Measurements from ENCODE around the gene MED29. TPM values are rescaled to one million over a fixed set of nuclear protein-coding genes. Genes with fewer than 3 reads are reported as not detected.

Gene MED29, protein sequence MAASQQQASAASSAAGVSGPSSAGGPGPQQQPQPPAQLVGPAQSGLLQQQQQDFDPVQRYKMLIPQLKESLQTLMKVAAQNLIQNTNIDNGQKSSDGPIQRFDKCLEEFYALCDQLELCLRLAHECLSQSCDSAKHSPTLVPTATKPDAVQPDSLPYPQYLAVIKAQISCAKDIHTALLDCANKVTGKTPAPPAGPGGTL
- total RNA-seq, result 46.3 and 64.5 TPM in 2 replicates

DNA sequence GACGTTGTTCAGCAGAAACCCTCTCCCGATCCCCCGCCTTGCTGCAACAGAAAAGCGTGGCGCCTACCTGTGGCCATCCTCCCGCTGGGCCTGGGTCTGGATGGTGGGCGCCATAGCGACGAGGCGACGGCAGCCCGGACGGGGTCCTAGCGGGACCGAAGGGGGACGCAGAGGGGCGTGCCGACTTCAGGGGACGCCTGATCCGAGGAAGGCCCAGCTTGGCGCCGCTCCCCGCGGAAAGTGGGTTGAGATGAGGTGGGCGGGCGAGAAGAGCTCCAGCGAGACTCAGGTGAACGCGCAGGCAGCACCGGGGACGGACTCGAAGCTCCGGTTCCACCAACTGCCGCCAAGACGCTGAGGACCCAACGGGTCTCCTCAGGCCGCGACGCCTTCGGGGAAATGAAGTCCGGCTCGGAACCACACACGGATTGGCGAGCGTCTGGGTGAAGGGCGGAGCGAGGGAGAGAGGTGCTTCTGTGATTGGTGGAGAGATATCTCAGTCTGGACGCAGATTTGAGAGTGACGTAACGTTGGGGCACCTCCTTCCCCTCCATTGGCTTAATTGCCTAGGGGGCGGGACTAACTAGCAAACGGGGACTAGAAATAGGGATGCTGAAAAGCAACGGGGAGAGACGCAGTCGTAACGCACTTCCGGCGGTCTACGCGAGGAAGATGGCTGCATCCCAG lies at the start of gene MED29, which contains the start of gene PAF1:
MED29 (plus strand) TSS at position 628 of the 687 bp plus-strand sequence; CDS start at position 673, 45 bp downstream.
PAF1 (minus strand) TSS at position 356 of the 687 bp plus-strand sequence; CDS start at position 114, 242 bp downstream.

GRCh38 chr19:39341719-39342604 lies 49.2 kb upstream of the MED29 start, which contains the start of gene SAMD4B:
TSS of gene SAMD4B (plus strand) at chr19:39342421. CDS start at chr19:39356894, 14,473 bp downstream.

DNA sequence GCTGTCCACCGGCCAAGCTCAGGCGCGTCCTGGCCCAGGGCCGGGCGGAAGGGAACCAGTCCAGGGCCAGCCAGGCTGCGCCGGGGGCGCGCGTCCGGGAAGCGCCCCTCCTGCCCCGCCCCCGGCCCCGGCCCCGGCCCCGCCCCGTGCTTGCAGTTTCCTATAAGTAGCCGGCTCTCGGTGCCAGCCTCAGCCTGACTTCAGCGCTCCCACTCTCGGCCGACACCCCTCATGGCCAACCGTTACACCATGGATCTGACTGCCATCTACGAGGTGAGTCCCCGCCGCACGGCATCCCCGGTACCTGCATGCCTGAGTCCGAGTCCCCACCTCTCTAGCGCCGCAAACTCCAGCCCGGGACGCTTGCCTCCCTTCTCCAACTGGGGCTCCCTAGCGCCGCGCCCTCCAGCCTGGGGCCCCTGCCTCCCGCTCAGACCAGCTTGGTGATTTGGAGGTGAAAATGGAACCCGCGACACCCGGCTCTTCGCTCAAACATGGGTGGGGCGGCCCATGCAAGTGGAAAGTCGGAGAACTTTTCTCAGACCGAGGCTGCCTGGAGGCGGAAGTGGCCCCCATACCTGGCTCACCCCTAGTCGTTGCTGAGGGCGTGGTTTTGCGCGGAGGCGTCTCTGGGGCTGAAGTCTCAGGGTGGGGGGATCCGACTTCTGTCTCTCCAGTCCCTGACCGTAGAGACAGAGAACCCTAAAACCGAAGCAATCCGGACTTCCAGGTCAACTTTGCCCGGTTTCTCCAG lies 15.7 kb downstream of the MED29 start, which contains the start of gene ZFP36:
ZFP36 (plus strand) TSS at position 192 of the 754 bp plus-strand sequence; CDS start at position 250, 58 bp downstream.

DNA sequence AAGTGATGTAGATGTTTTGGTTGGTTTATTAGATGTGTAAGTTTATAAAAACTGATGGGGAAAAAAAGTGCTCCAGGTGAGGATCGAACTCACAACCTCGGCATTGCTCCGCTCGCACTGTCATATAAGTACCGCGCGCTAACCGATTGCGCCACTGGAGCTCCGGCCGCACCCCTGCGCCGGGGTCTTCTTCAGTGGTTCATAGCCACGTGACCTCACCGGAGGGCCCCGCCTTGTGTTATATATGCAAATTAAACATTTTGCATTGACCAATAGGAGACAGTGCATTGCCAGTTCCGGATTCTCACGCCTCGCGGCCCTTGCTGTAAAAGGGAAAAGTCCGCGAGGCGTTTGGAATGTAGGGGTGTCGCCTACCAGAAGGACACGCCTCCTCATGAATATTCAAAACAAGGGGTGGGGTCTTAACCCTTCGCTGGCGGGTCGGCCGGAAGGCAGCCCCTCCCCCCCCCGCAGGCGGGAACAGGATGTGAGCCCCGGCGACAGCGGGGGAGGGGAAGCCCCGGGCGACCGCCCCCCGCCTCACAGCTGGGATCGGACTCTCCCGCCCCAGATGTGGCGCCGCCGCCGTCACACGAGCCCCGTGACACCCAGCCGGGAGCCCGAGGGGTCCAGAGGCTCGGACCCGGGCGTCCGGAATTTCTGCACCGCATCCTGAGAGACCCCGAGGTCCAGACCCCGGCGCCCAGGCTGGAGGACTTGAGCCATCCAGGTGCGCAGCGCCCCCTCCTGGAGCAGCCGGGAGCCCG lies 21.1 kb downstream of the MED29 start, which contains the start of gene PLEKHG2:
PLEKHG2 (plus strand) TSS at position 570 of the 767 bp plus-strand sequence. CDS start 1,418 bp downstream, outside the sequence.

GRCh38 chr19:39435499-39436349 lies 44.5 kb downstream of the MED29 start, which contains the start of gene RPS16:
TSS of gene RPS16 (minus strand) at chr19:39435949. CDS start at chr19:39435895, 54 bp downstream.

GRCh38 chr19:39445196-39446111 lies 54.3 kb downstream of the MED29 start, which contains the start of gene SUPT5H:
TSS of gene SUPT5H (plus strand) at chr19:39445582. CDS start at chr19:39445891, 309 bp downstream.

Other genes with a start within 250 kb of the MED29 start
- gene NCCRP1, start 194.4 kb upstream of the MED29 start, total RNA-seq, result 0.25 TPM in 1 of 2 replicates, not detected in the other
- gene SYCN, start 187.1 kb upstream of the MED29 start, total RNA-seq, result not detected in 2 replicates
- gene IFNL3, start 146.4 kb upstream of the MED29 start, total RNA-seq, result not detected in 2 replicates
- gene IFNL4, start 142.5 kb upstream of the MED29 start, total RNA-seq, result not detected in 2 replicates
- not detected in 2 replicates for gene IFNL2, start 123.0 kb upstream of the MED29 start, total RNA-seq
- gene IFNL1, start 95.0 kb upstream of the MED29 start, total RNA-seq, result not detected in 2 replicates
- gene LRFN1, start 70.5 kb upstream of the MED29 start, total RNA-seq, result 0.65 and 1.0 TPM in 2 replicates
- gene GMFG, start 55.3 kb upstream of the MED29 start, total RNA-seq, result not detected in 2 replicates
- gene SAMD4B, start 49.0 kb upstream of the MED29 start, total RNA-seq, result 94.0 and 133 TPM in 2 replicates
- gene PAF1, start 272 bp upstream of the MED29 start, total RNA-seq, result 39.7 and 61.4 TPM in 2 replicates
- 15.0 and 34.1 TPM in 2 replicates for gene ZFP36, start 15.5 kb downstream of the MED29 start, total RNA-seq
- 27.1 and 55.8 TPM in 2 replicates for gene PLEKHG2, start 21.3 kb downstream of the MED29 start, total RNA-seq
- 2,011 and 2,213 TPM in 2 replicates for gene RPS16, start 44.6 kb downstream of the MED29 start, total RNA-seq
- gene SUPT5H, start 54.2 kb downstream of the MED29 start, total RNA-seq, result 75.0 and 75.4 TPM in 2 replicates
- gene TIMM50, start 89.5 kb downstream of the MED29 start, total RNA-seq, result 97.4 and 144 TPM in 2 replicates
- gene DLL3, start 107.6 kb downstream of the MED29 start, total RNA-seq, result 1.9 and 2.8 TPM in 2 replicates
- 0.81 TPM in 1 of 2 replicates, not detected in the other for gene SELENOV, start 123.8 kb downstream of the MED29 start, total RNA-seq
- 3.3 and 3.9 TPM in 2 replicates for gene EID2B, start 141.5 kb downstream of the MED29 start, total RNA-seq
- gene EID2, start 148.8 kb downstream of the MED29 start, total RNA-seq, result 13.2 and 19.5 TPM in 2 replicates
- gene LGALS13, start 211.1 kb downstream of the MED29 start, total RNA-seq, result not detected in 2 replicates